IMR-90 (cell line): Measurements from ENCODE around the gene THAP12. TPM values are rescaled to one million over a fixed set of nuclear protein-coding genes. Genes with fewer than 3 reads are reported as not detected.
"Not testable (repeated sequence)": the region's sequence is repeated elsewhere in the genome, so short reads cannot be mapped to it uniquely, and the experiment has no call there.

Experiments used
- ATAC-seq: fragments of 200-7000 bp; cut with Tn5 transposase; 2 replicates; pipeline ENCODE4 v1.9.1; 2020; ENCODE audit warnings: low read depth, mild to moderate bottlenecking, moderate library complexity
- BruUV-seq: library from RNA; stranded (reverse); fragments of 400-500 nt; replicated peaks from 2 replicates; lab custom pipeline; 2021; lab: Mats Ljungman, UMichigan
- CTCF ChIA-PET: fragments of 300-600 bp; formaldehyde crosslinking; extraction: SDS; loops from one replicate; lab custom pipeline; 2021; ENCODE audit warnings: antibody characterized with exemption; lab: Yijun Ruan, JAX
- POLR2A ChIA-PET: fragments of 300-600 bp; sonication (Branson Sonifier 250); formaldehyde crosslinking; loops from one replicate; lab custom pipeline; 2022; ENCODE audit warnings: antibody characterized with exemption; ENCODE audit not compliant: unreplicated experiment; lab: Charles Lee
- DNase-seq: peaks from one replicate; pipeline ENCODE4 v3.0.0; 2013
- H2AFZ ChIP-seq: replicated peaks from 2 replicates; pipeline ENCODE3; 2013; ENCODE audit warnings: low read length, mild to moderate bottlenecking; ENCODE audit not compliant: poor library complexity
- H2AK5ac ChIP-seq: 2 replicates; pipeline ENCODE4 v1.6.1; 2013; ENCODE audit warnings: low read depth, low read length, inconsistent platforms
- H2AK9ac ChIP-seq: replicated peaks from 2 replicates; pipeline ENCODE3; 2013; ENCODE audit warnings: mild to moderate bottlenecking, low read depth, low read length, moderate library complexity; ENCODE audit not compliant: poor library complexity
- H2BK120ac ChIP-seq: 2 replicates; pipeline ENCODE4 v1.6.1; 2013; ENCODE audit warnings: low read depth, low read length, inconsistent platforms
- H2BK15ac ChIP-seq: 3 replicates; pipeline ENCODE4 v1.6.1; 2013; ENCODE audit warnings: low read depth, low read length, inconsistent platforms
- H2BK20ac ChIP-seq: 2 replicates; pipeline ENCODE4 v1.6.1; 2013; ENCODE audit warnings: low read depth, mild to moderate bottlenecking, inconsistent platforms, low read length, moderate library complexity
- H2BK5ac ChIP-seq: 2 replicates; pipeline ENCODE4 v1.6.1; 2013; ENCODE audit warnings: mild to moderate bottlenecking, low read depth, low read length, inconsistent platforms; ENCODE audit not compliant: poor library complexity, severe bottlenecking
- H3K14ac ChIP-seq: replicated peaks from 2 replicates; pipeline ENCODE4 v1.6.1; 2013; ENCODE audit warnings: low read depth, low read length, inconsistent platforms
- H3K18ac ChIP-seq: 2 replicates; pipeline ENCODE4 v1.6.1; 2013; ENCODE audit warnings: low read depth, low read length, control low read depth
- H3K23ac ChIP-seq: 2 replicates; pipeline ENCODE4 v1.6.1; 2013; ENCODE audit warnings: low read depth, low read length, inconsistent platforms
- H3K27ac ChIP-seq: 2 replicates; pipeline ENCODE4 v1.5.1; 2013; ENCODE audit warnings: mild to moderate bottlenecking, control low read depth, low read length; ENCODE audit not compliant: insufficient read depth
- H3K27me3 ChIP-seq: 2 replicates; pipeline ENCODE4 v1.6.1; 2013; ENCODE audit warnings: low read length; ENCODE audit not compliant: control insufficient read depth, insufficient read depth
- H3K36me3 ChIP-seq: 2 replicates; pipeline ENCODE4 v1.6.1; 2013; ENCODE audit warnings: low read length, mixed read lengths; ENCODE audit not compliant: control insufficient read depth, insufficient read depth
- H3K4ac ChIP-seq: 2 replicates; pipeline ENCODE4 v1.6.1; 2013; ENCODE audit warnings: low read depth, low read length, inconsistent platforms
- H3K4me1 ChIP-seq: 2 replicates; pipeline ENCODE4 v1.6.1; 2013; ENCODE audit warnings: low read length, mixed read lengths; ENCODE audit not compliant: control insufficient read depth, insufficient read depth
- H3K4me2 ChIP-seq: 2 replicates; pipeline ENCODE4 v1.6.1; 2013; ENCODE audit warnings: low read depth, mild to moderate bottlenecking, control low read depth, low read length, moderate library complexity
- H3K4me3 ChIP-seq: 2 replicates; pipeline ENCODE4 v1.5.1; 2013; ENCODE audit warnings: low read depth, mild to moderate bottlenecking, control low read depth, low read length, moderate library complexity; ENCODE audit not compliant: insufficient read depth
- H3K56ac ChIP-seq: 2 replicates; pipeline ENCODE4 v1.6.1; 2013; ENCODE audit warnings: low read length, inconsistent platforms; ENCODE audit not compliant: insufficient read depth; ENCODE audit errors: extremely low read depth
- H3K79me1 ChIP-seq, 2 experiments: 2 replicates each; pipeline ENCODE4 v1.6.1; 2013; ENCODE audit warnings: low read length in 2 of 2, inconsistent platforms in 1 of 2, low read depth in 1 of 2
- H3K9ac ChIP-seq: 2 replicates; pipeline ENCODE4 v1.6.1; 2013; ENCODE audit warnings: low read depth, low read length, control low read depth
- H3K9me1 ChIP-seq: 2 replicates; pipeline ENCODE4 v1.6.1; 2013; ENCODE audit warnings: low read length, inconsistent platforms; ENCODE audit not compliant: insufficient read depth
- H3K9me3 ChIP-seq: 2 replicates; pipeline ENCODE4 v1.6.1; 2013; ENCODE audit warnings: low read length; ENCODE audit not compliant: control insufficient read depth, insufficient read depth
- H4K20me1 ChIP-seq: 2 replicates; pipeline ENCODE4 v1.6.1; 2013; ENCODE audit warnings: low read length, inconsistent platforms; ENCODE audit not compliant: insufficient read depth
- H4K5ac ChIP-seq: 2 replicates; pipeline ENCODE4 v1.6.1; 2013; ENCODE audit warnings: mild to moderate bottlenecking, low read depth, low read length, control low read depth
- H4K8ac ChIP-seq, 2 experiments: 2 replicates each; pipeline ENCODE4 v1.6.1; 2013; ENCODE audit warnings: low read depth in 2 of 2, low read length in 2 of 2, control low read depth in 1 of 2, inconsistent platforms in 1 of 2
- H4K91ac ChIP-seq: 2 replicates; pipeline ENCODE4 v1.6.1; 2013; ENCODE audit warnings: low read depth, low read length, inconsistent platforms; ENCODE audit not compliant: insufficient read depth
- WGBS, 2 experiments: methylation state at CpG; one replicate each; pipeline versions ENCODE4 v1.1.5 to v1.1.7; 2013; ENCODE audit warnings: missing lambda C conversion rate in 2 of 2; ENCODE audit not compliant: insufficient read length in 1 of 2; ENCODE audit errors: extremely low coverage in 2 of 2; 5-methylcytosine and 5-hydroxymethylcytosine counted together
- dilution Hi-C: fragments of 300-500 bp; cut with HindIII; formaldehyde crosslinking; loops from one replicate; pipeline ENCODE4 v1.14.3; 2018; ENCODE audit warnings: low sequenced_read_pairs; ENCODE audit not compliant: unreplicated experiment
- in situ Hi-C: fragments of 300-500 bp; cut with MboI; formaldehyde crosslinking; loops from 3 replicates; pipeline ENCODE4 v1.14.3; 2019; ENCODE audit warnings: low sequenced_read_pairs, inconsistent platforms, mixed read lengths
- intact Hi-C: fragments of 100-400 bp; cut with micrococcal nuclease; formaldehyde crosslinking; loops from 2 replicates; pipeline ENCODE4 v1.10.0; 2022
- polyA plus RNA-seq, 3 experiments: library from polyadenylated mRNA; depleted of rRNA; stranded (reverse); fragments of >200 nt; gene quantifications; 2 replicates each; pipeline ENCODE4 v1.2.3, GENCODE V29; 2012; ENCODE audit warnings: low replicate concordance in 1 of 3
- total RNA-seq: library from RNA; depleted of rRNA; stranded (reverse); fragments of >200 nt; gene quantifications from 2 replicates; pipeline ENCODE4 v1.2.3, GENCODE V29; 2012

THAP12 gene
- total and polyA plus RNA-seq, 2 of the 4 experiments (the other 2 are of a cell fraction), result 25.1 to 27.3 TPM

- H3K4me2 ChIP-seq, H2BK120ac ChIP-seq, H3K9me1 ChIP-seq, H2BK5ac ChIP-seq, H3K9me3 ChIP-seq, H2BK20ac ChIP-seq, intact Hi-C loops, H2BK15ac ChIP-seq, H3K27ac ChIP-seq, POLR2A ChIA-PET, H3K14ac ChIP-seq, in situ Hi-C loops, H3K56ac ChIP-seq, H3K18ac ChIP-seq, H3K4me3 ChIP-seq, DNase-seq, dilution Hi-C loops, H2AFZ ChIP-seq, H3K23ac ChIP-seq, BruUV-seq, H2AK5ac ChIP-seq, H2AK9ac ChIP-seq, H4K8ac ChIP-seq, H3K79me1 ChIP-seq, H4K20me1 ChIP-seq, H3K9ac ChIP-seq, H3K4me1 ChIP-seq, H3K4ac ChIP-seq, H4K5ac ChIP-seq, ATAC-seq, H4K91ac ChIP-seq, H3K36me3 ChIP-seq: not testable (repeated sequence)
- CTCF ChIA-PET, result interaction anchor here (1.3 kb wide), 1 partner anchor 189 kb away, joined by 3 read pairs; no protein-coding TSS in a partner anchor
- peaks cover 36% of the 10 kb centered on the region for H3K27me3 ChIP-seq
- WGBS, 2 experiments, result no CpG with 5 or more reads among the region's 2 CpGs
Observed at GRCh38 chr11:76323375-76323774, 57.6 kb downstream of the THAP12 start.
